GM21423 (cell line): Measurements from ENCODE around the gene PGBD5.

ENCODE experiments used
- ATAC-seq: cut with Tn5 transposase; IDR thresholded peaks from one replicate; pipeline ENCODE4 v1.9.1; 2021; ENCODE audit warnings: mild to moderate bottlenecking, moderate library complexity; ENCODE audit not compliant: unreplicated experiment

The PGBD5 gene

GRCh38 chr1:230398856-230399255, 27.3 kb downstream of the PGBD5 start:
- ATAC-seq: no peak

GRCh38 chr1:230396966-230397365, 29.2 kb downstream of the PGBD5 start:
- ATAC-seq: no peak

GRCh38 chr1:230395932-230396331, 30.2 kb downstream of the PGBD5 start:
- no peak for ATAC-seq

GRCh38 chr1:230394741-230395140, 31.4 kb downstream of the PGBD5 start:
- ATAC-seq: no peak

GRCh38 chr1:230394134-230394533, 32.0 kb downstream of the PGBD5 start:
- no peak for ATAC-seq

- ATAC-seq: no peak
These were observed 32.4 kb downstream of the PGBD5 start for GRCh38 chr1:230393722-230394121.

GRCh38 chr1:230392920-230393521, 33.1 kb downstream of the PGBD5 start:
- ATAC-seq: no peak

- ATAC-seq: no peak
These were observed 33.6 kb downstream of the PGBD5 start for GRCh38 chr1:230392536-230392909.

- no peak for ATAC-seq
These were observed 34.2 kb downstream of the PGBD5 start for GRCh38 chr1:230391776-230392535.

GRCh38 chr1:230390371-230390770, 35.8 kb downstream of the PGBD5 start:
- no peak for ATAC-seq

GRCh38 chr1:230387876-230388275, 38.3 kb downstream of the PGBD5 start:
- no peak for ATAC-seq

GRCh38 chr1:230387296-230387695, 38.8 kb downstream of the PGBD5 start:
- no peak for ATAC-seq

GRCh38 chr1:230386637-230387262, 39.4 kb downstream of the PGBD5 start:
- no peak for ATAC-seq

GRCh38 chr1:230385930-230386329, 40.2 kb downstream of the PGBD5 start:
- no peak for ATAC-seq

GRCh38 chr1:230385158-230385450, 41.0 kb downstream of the PGBD5 start:
- ATAC-seq: no peak

- ATAC-seq: no peak
These were observed 41.6 kb downstream of the PGBD5 start for GRCh38 chr1:230384380-230385157.

- no peak for ATAC-seq
These were observed 42.7 kb downstream of the PGBD5 start for GRCh38 chr1:230383425-230383824.

- ATAC-seq: no peak
These were observed 44.1 kb downstream of the PGBD5 start for GRCh38 chr1:230382001-230382491.

- no peak for ATAC-seq
These were observed 44.5 kb downstream of the PGBD5 start for GRCh38 chr1:230381585-230381984.

GRCh38 chr1:230381049-230381467, 45.1 kb downstream of the PGBD5 start:
- ATAC-seq: no peak

GRCh38 chr1:230379928-230380327, 46.2 kb downstream of the PGBD5 start:
- no peak for ATAC-seq
